HG02623 (cell line): Measurements from ENCODE around the gene DOCK11.
"Not testable (repeated sequence)": the region's sequence is repeated elsewhere in the genome, so short reads cannot be mapped to it uniquely, and the experiment has no call there.

Source experiments
- ATAC-seq: cut with Tn5 transposase; IDR thresholded peaks from one replicate; pipeline ENCODE4 v1.9.1; 2021; ENCODE audit warnings: moderate library complexity; ENCODE audit not compliant: unreplicated experiment

The DOCK11 gene

DNA sequence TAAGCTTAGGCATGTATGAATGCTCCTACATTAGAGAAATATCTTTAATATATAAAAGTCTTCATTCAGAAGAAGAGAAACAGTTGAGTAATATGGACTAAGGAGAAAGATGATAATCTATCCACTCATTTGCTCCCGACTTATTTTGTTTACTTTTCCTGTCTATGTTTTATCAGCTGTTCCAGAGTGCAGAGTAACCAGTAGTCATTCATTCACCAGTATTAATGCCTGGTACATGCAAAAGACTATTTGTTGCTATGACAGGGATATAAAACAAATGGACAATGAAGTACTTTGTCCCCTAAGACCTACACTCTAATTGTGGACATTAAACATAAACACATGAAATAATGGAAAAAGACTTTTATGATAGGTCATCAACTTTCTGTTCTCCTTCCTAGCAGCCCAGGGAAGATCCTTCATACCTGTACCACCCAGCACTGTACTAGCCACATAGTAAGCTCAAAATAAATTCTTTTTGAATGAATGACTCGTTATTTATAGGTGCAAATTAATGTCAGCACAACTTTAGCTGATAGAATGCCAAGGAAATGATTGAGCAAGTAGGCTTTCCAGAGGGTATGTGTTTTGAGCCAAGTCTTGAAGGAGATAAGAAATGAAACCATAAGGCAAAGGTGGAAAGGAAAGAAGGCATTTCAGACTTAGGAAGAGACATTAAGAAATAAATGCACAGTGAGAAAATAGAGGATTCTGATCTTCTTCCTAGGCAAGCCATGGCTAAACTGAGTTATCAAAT, 186.8 kb downstream of the DOCK11 start:
- no peak for ATAC-seq

GRCh38 chrX:118685393-118685792, 189.8 kb downstream of the DOCK11 start:
- no peak for ATAC-seq

GRCh38 chrX:118688935-118689334, 193.3 kb downstream of the DOCK11 start:
- no peak for ATAC-seq

DNA sequence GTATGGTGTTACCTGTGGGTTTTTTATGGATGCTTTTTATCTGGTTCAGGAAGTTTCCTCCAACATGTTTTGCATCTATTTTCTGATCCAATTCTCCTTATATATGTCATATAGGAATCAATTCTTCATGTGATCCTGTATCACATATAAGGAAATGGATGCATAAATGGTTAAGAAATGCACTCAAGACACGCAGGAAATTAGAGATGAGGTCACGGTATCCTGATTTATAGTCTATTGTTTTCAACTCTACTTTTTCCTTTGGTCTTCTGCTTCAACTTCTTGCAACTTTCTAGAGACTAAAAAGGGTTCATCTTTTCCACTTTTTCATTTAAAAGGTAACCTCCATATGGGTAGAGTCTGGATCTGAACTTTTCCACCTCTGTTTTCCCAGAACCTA, 198.2 kb downstream of the DOCK11 start:
- no peak for ATAC-seq

GRCh38 chrX:118694638-118695037, 199.0 kb downstream of the DOCK11 start:
- no peak for ATAC-seq

GRCh38 chrX:118698516-118699170, 203.0 kb downstream of the DOCK11 start:
- ATAC-seq = no peak

DNA sequence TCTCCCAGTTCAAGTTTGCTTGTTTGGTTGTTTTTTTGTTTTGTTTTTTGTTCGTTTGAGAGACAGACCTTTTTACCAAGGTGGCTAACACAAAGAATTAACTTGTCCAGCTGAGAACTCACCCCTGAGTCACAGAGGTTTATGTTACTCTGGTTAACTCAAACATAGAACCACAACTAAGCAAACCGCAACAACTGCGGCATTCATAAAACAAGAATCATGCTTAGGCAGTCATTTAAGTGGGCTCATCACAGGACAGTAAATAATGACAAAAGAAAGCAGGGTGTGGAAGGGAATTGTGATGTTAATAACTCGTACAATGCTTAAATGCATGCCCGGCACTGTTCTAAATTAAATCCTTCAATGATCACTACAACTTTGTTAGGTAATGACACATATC, 207.1 kb downstream of the DOCK11 start:
- no peak for ATAC-seq

GRCh38 chrX:118706681-118707080, 211.1 kb downstream of the DOCK11 start:
- no peak for ATAC-seq

DNA sequence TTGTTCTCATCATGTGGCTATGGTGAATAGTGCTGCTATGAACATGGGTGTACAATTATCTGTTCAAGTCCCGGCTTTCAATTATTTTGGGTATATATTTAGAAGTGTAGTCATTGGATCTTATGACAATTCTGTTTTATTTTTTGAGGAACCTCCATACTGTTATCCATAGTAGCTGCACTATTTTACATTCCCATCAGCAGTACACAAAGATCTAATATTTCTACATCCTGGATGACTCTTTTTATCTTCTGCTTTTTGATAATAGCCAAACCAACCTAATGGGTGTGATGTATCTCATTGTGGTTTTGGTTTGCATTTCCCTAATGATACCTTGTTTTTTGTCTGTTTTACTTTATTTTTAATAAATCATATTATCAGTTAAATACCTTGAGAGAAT, 218.9 kb downstream of the DOCK11 start:
- no peak for ATAC-seq

- ATAC-seq = not testable (repeated sequence)
Observed at GRCh38 chrX:118715917-118716316, 220.3 kb downstream of the DOCK11 start.

- ATAC-seq = not testable (repeated sequence)
Observed at GRCh38 chrX:118716833-118717232, 221.2 kb downstream of the DOCK11 start.

DNA sequence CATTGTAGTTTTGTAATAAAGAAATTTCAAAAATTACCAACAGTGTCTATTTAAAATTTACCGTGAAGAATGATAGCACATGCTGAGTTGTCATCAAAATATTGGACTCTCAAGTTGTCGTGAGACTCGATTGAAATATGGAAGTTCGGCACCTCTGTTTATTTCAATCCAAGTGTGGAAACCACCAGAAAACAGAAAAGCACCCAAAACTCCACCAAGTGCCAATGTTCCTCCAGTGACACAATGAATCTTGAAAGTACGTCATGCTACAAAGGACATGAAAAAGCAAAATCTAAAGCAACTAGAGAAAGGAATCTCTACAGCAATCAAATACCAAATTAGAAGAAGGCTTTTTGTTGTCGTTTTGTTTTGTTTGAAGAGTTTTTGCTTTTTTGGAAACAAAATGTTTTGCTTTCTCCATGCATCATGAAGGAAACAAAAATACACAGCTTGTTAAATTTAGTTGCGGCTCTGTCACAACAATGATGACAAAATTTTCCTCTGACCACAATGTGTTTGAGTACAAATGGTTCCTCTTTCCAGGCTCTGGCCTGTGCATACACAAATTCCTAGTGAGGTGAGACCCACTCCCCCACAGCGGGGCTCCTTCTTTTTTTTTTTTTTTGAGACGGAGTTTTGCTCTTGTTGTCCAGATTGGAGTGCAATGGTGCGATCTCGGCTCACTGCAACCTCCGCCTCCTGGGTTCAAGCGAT, 222.2 kb downstream of the DOCK11 start:
- no peak for ATAC-seq

DNA sequence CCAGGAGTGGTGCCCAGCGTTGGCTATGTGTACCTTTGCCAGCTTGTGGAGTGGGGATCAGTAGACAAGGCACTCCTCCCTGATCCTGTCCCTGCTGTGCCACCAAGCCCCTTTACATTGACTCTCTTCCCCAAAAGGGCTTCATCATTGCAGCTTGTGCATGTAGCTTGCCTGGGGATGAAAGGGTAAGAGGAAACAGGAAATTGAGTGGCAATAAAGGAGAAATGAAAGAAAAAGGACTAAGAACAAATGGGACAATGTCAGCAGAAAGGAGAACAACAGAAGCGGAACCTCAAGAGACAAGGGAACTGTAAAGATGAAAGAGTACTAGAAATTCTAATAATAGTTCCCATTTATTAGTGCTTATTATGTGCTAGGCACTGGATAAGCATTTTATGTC, 223.1 kb downstream of the DOCK11 start:
- no peak for ATAC-seq

DNA sequence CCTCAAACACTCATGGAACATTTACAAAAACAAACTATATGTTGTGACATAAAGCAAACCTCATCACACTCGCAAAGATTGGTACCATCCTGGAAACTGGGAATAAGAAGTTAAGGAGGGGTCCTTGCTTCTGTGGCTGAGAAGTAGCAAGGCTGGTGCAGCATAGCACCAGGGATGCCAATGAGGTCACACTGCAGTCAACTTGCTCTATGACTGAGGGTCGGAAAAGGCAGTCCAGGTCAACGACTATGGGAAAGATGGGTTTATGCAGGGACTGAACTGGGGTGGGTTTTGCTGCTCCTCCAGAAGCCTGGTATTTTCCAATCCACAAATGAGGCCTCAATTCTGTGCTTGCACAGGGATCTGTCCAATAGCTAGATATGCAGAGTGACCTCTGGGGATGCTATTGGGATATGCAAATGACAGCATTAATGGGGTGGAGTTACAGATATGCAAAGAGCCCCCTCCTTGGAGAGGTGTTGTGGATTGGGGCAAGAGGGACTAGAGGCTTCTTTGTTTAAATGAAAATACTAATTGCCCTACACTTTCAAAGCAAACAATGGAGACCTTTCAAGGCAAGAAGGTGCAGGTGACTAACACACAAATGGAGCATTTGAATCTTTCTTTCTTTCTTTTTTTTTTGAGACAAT, 224.6 kb downstream of the DOCK11 start:
- no peak for ATAC-seq

DNA sequence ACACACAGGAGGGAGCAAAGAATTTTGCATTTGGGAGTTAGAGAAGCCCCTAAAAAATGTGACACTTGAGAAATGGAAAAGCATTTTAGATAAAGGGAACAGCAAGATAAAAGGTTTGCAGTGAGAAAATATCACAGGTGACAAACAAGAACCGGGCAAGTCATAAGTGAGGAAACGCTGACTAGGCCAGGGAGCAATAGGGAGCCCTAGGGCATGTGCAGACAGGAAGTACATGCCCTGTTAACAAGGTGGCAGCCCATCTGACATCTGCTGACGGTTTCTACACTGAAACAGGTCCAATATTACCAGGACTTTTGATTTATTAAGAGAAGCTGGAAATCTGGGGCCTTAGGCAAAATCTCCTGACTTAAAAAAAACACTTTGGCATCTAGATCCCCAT, 227.8 kb downstream of the DOCK11 start:
- ATAC-seq = no peak

DNA sequence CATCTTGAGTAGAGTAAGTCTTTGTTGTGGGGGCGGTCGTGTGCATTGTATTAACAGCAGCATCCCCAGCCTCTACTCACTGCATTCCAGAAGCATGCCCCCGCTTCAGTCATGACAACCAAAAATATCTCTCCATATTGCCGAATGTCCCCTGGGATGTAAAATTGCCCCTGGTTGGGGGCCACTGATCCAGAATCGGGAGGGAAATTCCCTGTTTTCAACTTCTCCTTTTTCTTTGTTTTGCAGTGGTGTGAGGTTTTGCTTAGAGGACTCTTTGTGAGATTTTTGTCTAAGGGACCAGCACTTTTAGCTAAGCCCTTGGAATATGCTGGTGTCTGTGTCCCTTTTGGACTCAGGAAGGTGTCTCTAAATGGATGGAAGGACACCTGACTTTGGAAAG, 228.8 kb downstream of the DOCK11 start:
- ATAC-seq = no peak

DNA sequence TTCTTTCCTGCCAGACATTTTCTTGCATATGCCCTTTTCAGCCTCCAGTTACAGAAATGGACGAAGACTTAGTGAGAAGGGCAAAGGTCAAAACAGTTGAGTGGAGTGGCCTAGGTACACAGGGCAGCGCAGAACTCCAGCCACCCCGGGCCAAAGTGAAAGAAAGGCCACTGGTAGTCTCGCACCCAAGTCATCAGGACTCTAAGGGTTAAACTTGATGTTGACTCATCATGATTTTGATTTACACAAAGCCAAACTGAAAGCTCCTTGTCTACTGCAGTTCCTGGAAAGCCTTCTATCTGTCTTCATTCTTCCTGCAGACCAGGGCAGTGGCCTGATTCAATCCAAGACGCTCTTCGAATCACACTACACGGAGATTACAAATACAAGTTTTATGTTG, 229.2 kb downstream of the DOCK11 start:
- ATAC-seq = no peak

DNA sequence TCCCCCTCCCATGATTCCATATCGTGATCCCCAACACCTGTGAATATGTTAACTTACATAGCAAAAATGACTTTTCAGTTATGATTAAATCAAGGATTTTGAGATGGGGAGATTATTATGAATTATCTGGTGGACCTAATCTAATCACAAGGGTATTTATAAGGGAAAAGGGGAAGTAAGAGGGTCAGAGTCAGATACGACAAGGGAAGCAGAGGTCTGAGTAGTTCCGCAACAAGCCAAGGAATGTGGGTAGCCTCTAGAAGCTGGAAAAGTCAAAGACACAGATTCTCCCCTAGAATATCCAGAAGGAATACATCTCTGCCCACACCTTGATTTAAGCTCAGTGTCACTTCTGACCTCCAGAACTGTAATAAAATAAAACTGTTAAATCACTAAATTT, 230.8 kb downstream of the DOCK11 start:
- no peak for ATAC-seq

- peak; percentile 69 for ATAC-seq
Observed at GRCh38 chrX:118726887-118727685, 231.5 kb downstream of the DOCK11 start, which contains the start of gene IL13RA1. IL13RA1 (plus strand) TSS chrX:118727606; CDS start chrX:118727639, 33 bp downstream.

DNA sequence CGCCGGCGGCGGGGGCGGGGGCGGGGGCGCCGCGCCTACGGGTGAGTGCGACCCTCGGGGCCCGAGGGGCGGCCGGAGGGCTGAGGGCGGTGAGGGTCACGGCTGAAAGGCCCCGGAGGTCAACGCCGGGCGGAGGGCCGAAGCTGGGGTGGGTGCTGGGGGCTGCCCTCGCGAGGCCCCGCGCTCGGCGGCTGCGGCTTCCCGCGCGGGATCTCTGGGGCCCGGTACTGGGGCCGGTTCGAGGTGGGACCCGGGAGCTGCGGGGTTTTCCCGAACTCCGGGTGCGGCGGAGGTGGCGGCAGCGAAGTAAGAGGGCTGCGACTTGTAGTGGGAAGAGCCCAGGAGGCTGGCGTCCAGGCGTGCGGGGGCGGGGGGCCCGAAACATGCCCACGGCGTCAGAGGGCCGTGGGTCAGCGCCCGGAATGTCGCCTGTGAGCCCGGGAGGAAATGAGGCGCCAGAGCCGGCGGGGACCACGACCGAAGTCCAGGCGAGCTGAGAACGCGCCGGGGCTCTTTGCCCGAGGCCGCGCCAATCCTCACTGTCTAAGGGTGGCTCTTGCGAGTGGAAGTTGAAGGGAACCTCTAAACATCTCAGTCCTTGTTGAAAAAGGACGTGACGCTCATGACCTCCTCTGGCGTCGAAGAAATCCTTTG, 232.2 kb downstream of the DOCK11 start:
- ATAC-seq = peak; percentile 10
